Adrenal gland (tissue), 12 donors: Measurements from ENCODE around the gene CTCFL. TPM values are rescaled to one million over a fixed set of nuclear protein-coding genes. Genes with fewer than 3 reads are reported as not detected.
"Not testable (repeated sequence)": the region's sequence is repeated elsewhere in the genome, so short reads cannot be mapped to it uniquely, and the experiment has no call there.

ENCODE experiments used
- DNase-seq, 7 donors: peaks; one replicate each; pipeline ENCODE4 v3.0.0-alpha.2; 2019 to 2020
- H3K27ac ChIP-seq, 5 donors: fragments of 200-600 bp; sonication (generic) in 4 of 5; 1 replicate in 3 of 5; 2 replicates in 2 of 5; pipeline versions ENCODE4 v1.5.1 to v1.8.0; 2016 to 2020; ENCODE audit warnings: mild to moderate bottlenecking in 1 of 5
- H3K27me3 ChIP-seq: fragments of 200-600 bp; 2 replicates; pipeline ENCODE4 v1.8.0; 2021
- H3K36me3 ChIP-seq, 2 donors: fragments of 200-600 bp; replicated peaks in 1 of 2; 1 replicate in 1 of 2; 2 replicates in 1 of 2; pipeline versions ENCODE4 v1.5.1 to v1.8.0; 2018 to 2022
- H3K4me1 ChIP-seq, 2 donors: fragments of 200-600 bp; replicated peaks in 1 of 2; 1 replicate in 1 of 2; 2 replicates in 1 of 2; pipeline versions ENCODE4 v1.5.1 to v1.8.0; 2018 to 2021
- H3K4me3 ChIP-seq, 4 donors: fragments of 200-600 bp; sonication (generic) in 3 of 4; one replicate each; pipeline ENCODE4 v1.5.1; 2016 to 2018
- H3K9me3 ChIP-seq, 3 donors: fragments of 200-600 bp; sonication (generic) in 1 of 3; replicated peaks in 1 of 3; 1 replicate in 2 of 3; 2 replicates in 1 of 3; pipeline versions ENCODE4 v1.5.1 to v1.8.0; 2016 to 2021
- POLR2A ChIP-seq, 2 donors: fragments of 450-650 bp; IDR thresholded peaks; one replicate each; pipeline ENCODE4 v1.6.1; 2017; ENCODE audit warnings: antibody characterized with exemption in 2 of 2, mild to moderate bottlenecking in 2 of 2, moderate library complexity in 1 of 2
- WGBS, 4 donors: extraction: QIAGEN DNeasy Blood & Tissue Kit in 2 of 4; methylation state at CpG; one replicate each; pipeline versions ENCODE4 v1.1.5 to v1.1.7; 2013 to 2017; 5-methylcytosine and 5-hydroxymethylcytosine counted together
- intact Hi-C, 2 donors: fragments of 100-400 bp; cut with DNase I; formaldehyde crosslinking; loops; one replicate each; pipeline versions ENCODE4 v1.14.1 to v1.15.0; 2022 to 2023
- polyA plus RNA-seq, 3 donors: library from polyadenylated mRNA; stranded (reverse); fragments of 200-250 nt in 2 of 3; fragments of 350-450 nt in 1 of 3; fragmentation: Illumina TruSeq in 1 of 3; extraction: RNeasy Lipid Tissue Mini Kit (QIAGEN cat#74804) in 1 of 3; gene quantifications; one replicate each; pipeline ENCODE4 v1.2.3, GENCODE V29; 2013 to 2014
- total RNA-seq, 9 donors: library from RNA; depleted of rRNA in 4 of 9; stranded (reverse); fragments of >200 nt in 4 of 9; fragments of 120-200 nt in 1 of 9; fragmentation: NEBNext Ultra II Directional in 1 of 9; extraction: Animal tissue kit (Norgen Biotek cat#: 25700) in 1 of 9; gene quantifications; one replicate each; pipeline versions ENCODE4 v1.1.0 to v1.2.4, GENCODE V29; 2013 to 2023
- TF ChIP-seq, protein P1 (sequence below), 6 experiments: fragments of 450-650 bp in 4 of 6; fragments of 200-600 bp in 2 of 6; sonication (generic) in 1 of 6; IDR thresholded peaks; 1 replicate in 5 of 6; 2 replicates in 1 of 6; pipeline versions ENCODE4 v1.5.1 to v1.8.0; 2016 to 2021; ENCODE audit warnings: antibody characterized with exemption in 6 of 6, mild to moderate bottlenecking in 2 of 6, moderate library complexity in 1 of 6
- donor health status: healthy with polysubstance abuse.
- donor health status: Bipolar disorder and iron deficiency.
- donor health status: DM: yes; HTN: yes; CAD: no.
- donor health status: DM: no; HTN: no; CAD: no.
- donor health status: DM: no; HTN: no; CAD: no.
- donor health status: DM: yes; HTN: yes; CAD: no.

CTCFL gene
- total and polyA plus RNA-seq, 12 donors = 0.08 to 0.27 (median 0.14) TPM; not detected in 9

- intact Hi-C loops = loop anchor here in 1 of 2 donors (5.0 kb wide), 1 partner anchor 80 kb away; no protein-coding TSS in a partner anchor
Observed at GRCh38 chr20:57512432-57512831, 12.5 kb downstream of the CTCFL start.

DNA sequence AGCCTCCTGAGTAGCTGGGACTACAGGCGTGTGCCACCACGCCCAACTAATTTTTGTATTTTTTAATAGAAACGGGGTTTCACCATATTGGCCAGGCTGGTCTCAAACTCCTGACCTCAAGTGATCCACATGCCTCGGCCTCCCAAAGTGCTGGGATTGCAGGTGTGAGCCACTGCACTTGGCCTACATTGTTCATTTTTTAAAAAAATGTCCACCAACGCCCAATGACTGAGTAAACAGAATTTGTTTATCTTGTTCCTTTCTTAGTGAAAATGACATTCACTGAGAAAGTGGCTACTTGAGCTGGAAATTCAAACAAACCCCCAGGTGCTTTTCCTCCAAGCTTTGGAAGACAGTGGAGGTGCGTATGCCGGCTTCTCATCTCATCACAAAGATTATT lies 13.2 kb downstream of the CTCFL start:
- H3K9me3 ChIP-seq, H3K4me1 ChIP-seq, DNase-seq, H3K27me3 ChIP-seq, H3K36me3 ChIP-seq, H3K4me3 ChIP-seq, H3K27ac ChIP-seq: not testable (repeated sequence)
- intact Hi-C loops = loop anchor here in 1 of 2 donors (5.0 kb wide), 1 partner anchor 81 kb away; no protein-coding TSS in a partner anchor
- WGBS, 4 donors = 82 to 86% (median 83%) methylated on average over 7 of the region's 7 CpGs

More at GRCh38 chr20:57512432-57512831, 12.5 kb downstream of the CTCFL start:
- no peaks in the 10 kb centered on the region for H3K9me3 ChIP-seq
- H3K27me3 ChIP-seq = peaks cover 6% of the 10 kb centered on the region
- no peaks in the 10 kb centered on the region for H3K4me1 ChIP-seq
- no peak for DNase-seq
- H3K4me3 ChIP-seq = no peak overlapping the region
- no peaks in the 10 kb centered on the region for H3K36me3 ChIP-seq
- 75 to 82% (median 76%) methylated on average over 5 of the region's 5 CpGs for WGBS, 4 donors
- no peak overlapping the region for H3K27ac ChIP-seq
- TF ChIP-seq, protein P1, sequence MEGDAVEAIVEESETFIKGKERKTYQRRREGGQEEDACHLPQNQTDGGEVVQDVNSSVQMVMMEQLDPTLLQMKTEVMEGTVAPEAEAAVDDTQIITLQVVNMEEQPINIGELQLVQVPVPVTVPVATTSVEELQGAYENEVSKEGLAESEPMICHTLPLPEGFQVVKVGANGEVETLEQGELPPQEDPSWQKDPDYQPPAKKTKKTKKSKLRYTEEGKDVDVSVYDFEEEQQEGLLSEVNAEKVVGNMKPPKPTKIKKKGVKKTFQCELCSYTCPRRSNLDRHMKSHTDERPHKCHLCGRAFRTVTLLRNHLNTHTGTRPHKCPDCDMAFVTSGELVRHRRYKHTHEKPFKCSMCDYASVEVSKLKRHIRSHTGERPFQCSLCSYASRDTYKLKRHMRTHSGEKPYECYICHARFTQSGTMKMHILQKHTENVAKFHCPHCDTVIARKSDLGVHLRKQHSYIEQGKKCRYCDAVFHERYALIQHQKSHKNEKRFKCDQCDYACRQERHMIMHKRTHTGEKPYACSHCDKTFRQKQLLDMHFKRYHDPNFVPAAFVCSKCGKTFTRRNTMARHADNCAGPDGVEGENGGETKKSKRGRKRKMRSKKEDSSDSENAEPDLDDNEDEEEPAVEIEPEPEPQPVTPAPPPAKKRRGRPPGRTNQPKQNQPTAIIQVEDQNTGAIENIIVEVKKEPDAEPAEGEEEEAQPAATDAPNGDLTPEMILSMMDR (IDR thresholded peaks at IDR 0.05) = no peak
- TF ChIP-seq POLR2A (IDR thresholded peaks at IDR 0.05) = no peak

DNA sequence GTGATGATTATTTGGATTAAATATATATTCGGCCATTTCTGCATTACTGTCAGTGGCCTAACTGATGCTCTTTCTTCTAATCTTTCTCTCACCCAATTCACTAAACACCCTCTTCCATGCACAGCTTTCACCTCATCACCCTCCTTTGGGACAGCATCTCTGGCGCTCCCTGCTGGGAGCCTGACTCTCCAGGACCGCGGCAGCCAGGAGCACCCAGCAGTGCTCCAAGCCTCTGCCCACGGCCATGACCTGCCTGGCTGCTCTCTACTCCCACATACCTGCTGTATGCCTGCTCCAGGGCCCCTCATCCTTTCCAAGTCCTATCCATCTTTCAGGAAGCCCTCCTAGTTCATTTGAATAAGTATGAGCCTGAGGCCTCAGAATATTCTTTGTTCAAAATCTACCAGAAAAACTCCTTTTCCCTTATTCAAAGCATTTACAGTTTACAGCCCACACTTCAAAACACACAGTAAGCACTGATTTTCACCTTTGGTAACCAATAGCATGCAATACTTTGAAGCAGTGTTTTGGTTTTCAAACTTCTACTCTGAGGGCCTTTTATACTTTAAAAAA lies 15.2 kb downstream of the CTCFL start:
- Histone ChIP-seq H3K4me1 (no peaks in the 10 kb centered on the region), H3K9me3 (no peaks in the 10 kb centered on the region), H3K4me3 (no peak overlapping the region), H3K36me3 (no peaks in the 10 kb centered on the region), H3K27ac (no peak overlapping the region), H3K27me3 (no peaks in the 10 kb centered on the region)
- intact Hi-C loops = loop anchor here in 1 of 2 donors (5.0 kb wide), 1 partner anchor 83 kb away; no protein-coding TSS in a partner anchor
- TF ChIP-seq, protein P1 (IDR thresholded peaks at IDR 0.05) = peak in 2 of 6 experiments; percentile 13 to 21
- TF ChIP-seq POLR2A (IDR thresholded peaks at IDR 0.05) = no peak
- peak in 1 of 7 donors; percentile 6 for DNase-seq
- WGBS, 4 donors = 49 to 55% (median 53%) methylated on average over 5 of the region's 5 CpGs

- H3K27me3 ChIP-seq = no peaks in the 10 kb centered on the region
- H3K36me3 ChIP-seq = no peaks in the 10 kb centered on the region
- H3K4me1 ChIP-seq = no peaks in the 10 kb centered on the region
- DNase-seq = no peak
- 68 to 78% (median 75%) methylated on average over 5 of the region's 5 CpGs for WGBS, 4 donors
- H3K4me3 ChIP-seq = no peak overlapping the region
- TF ChIP-seq, protein P1 (IDR thresholded peaks at IDR 0.05) = no peak
- no peak for TF ChIP-seq POLR2A (IDR thresholded peaks at IDR 0.05)
- no peaks in the 10 kb centered on the region for H3K9me3 ChIP-seq
- intact Hi-C loops = no loop called here
- no peak overlapping the region for H3K27ac ChIP-seq
Observed at GRCh38 chr20:57508831-57509230, 16.1 kb downstream of the CTCFL start.

DNA sequence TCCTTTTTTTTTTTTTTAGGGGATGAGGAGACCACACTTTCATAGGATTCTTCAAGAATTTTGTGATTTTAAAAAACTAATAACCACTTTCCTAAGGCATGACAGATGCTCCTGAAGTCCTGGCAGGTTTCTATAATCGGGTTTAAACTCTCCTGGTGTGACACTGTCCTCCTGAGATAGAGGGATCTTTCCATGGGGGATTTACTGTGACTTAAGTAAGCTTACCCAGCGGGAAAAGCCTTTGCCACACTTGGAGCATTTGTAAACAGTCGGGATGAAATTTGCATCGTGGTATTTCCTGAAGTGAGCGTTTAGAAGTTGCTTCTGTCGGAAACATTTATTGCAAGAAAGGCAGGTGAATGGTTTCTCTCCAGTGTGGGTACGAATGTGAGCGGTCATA lies 16.6 kb downstream of the CTCFL start:
- Histone ChIP-seq H3K9me3 (no peaks in the 10 kb centered on the region), H3K4me3 (no peak overlapping the region), H3K4me1 (no peaks in the 10 kb centered on the region), H3K36me3 (no peaks in the 10 kb centered on the region), H3K27ac (no peak overlapping the region), H3K27me3 (no peaks in the 10 kb centered on the region)
- TF ChIP-seq, protein P1 (IDR thresholded peaks at IDR 0.05) = no peak
- TF ChIP-seq POLR2A (IDR thresholded peaks at IDR 0.05) = no peak
- intact Hi-C loops = no loop called here
- 62 to 68% (median 65%) methylated on average over 8 of the region's 8 CpGs for WGBS, 4 donors
- no peak for DNase-seq
